IMR-90 (cell line): ENCODE data around the gene KLHL25. TPM values are rescaled to one million over a fixed set of nuclear protein-coding genes. Genes with fewer than 3 reads are reported as not detected.

Experiments used
- ATAC-seq: fragments of 200-7000 bp; cut with Tn5 transposase; 2 replicates; pipeline ENCODE4 v1.9.1; 2020; ENCODE audit warnings: low read depth, mild to moderate bottlenecking, moderate library complexity
- BruUV-seq: library from RNA; stranded (reverse); fragments of 400-500 nt; replicated peaks from 2 replicates; lab custom pipeline; 2021; lab: Mats Ljungman, UMichigan
- CTCF ChIA-PET: fragments of 300-600 bp; formaldehyde crosslinking; extraction: SDS; loops from one replicate; lab custom pipeline; 2021; ENCODE audit warnings: antibody characterized with exemption; lab: Yijun Ruan, JAX
- POLR2A ChIA-PET: fragments of 300-600 bp; sonication (Branson Sonifier 250); formaldehyde crosslinking; loops from one replicate; lab custom pipeline; 2022; ENCODE audit warnings: antibody characterized with exemption; ENCODE audit not compliant: unreplicated experiment; lab: Charles Lee
- DNase-seq: peaks from one replicate; pipeline ENCODE4 v3.0.0; 2013
- H2AFZ ChIP-seq: replicated peaks from 2 replicates; pipeline ENCODE3; 2013; ENCODE audit warnings: low read length, mild to moderate bottlenecking; ENCODE audit not compliant: poor library complexity
- H2AK5ac ChIP-seq: 2 replicates; pipeline ENCODE4 v1.6.1; 2013; ENCODE audit warnings: low read depth, low read length, inconsistent platforms
- H2AK9ac ChIP-seq: replicated peaks from 2 replicates; pipeline ENCODE3; 2013; ENCODE audit warnings: mild to moderate bottlenecking, low read depth, low read length, moderate library complexity; ENCODE audit not compliant: poor library complexity
- H2BK120ac ChIP-seq: 2 replicates; pipeline ENCODE4 v1.6.1; 2013; ENCODE audit warnings: low read depth, low read length, inconsistent platforms
- H2BK15ac ChIP-seq: 3 replicates; pipeline ENCODE4 v1.6.1; 2013; ENCODE audit warnings: low read depth, low read length, inconsistent platforms
- H2BK20ac ChIP-seq: 2 replicates; pipeline ENCODE4 v1.6.1; 2013; ENCODE audit warnings: low read depth, mild to moderate bottlenecking, inconsistent platforms, low read length, moderate library complexity
- H2BK5ac ChIP-seq: 2 replicates; pipeline ENCODE4 v1.6.1; 2013; ENCODE audit warnings: mild to moderate bottlenecking, low read depth, low read length, inconsistent platforms; ENCODE audit not compliant: poor library complexity, severe bottlenecking
- H3K14ac ChIP-seq: replicated peaks from 2 replicates; pipeline ENCODE4 v1.6.1; 2013; ENCODE audit warnings: low read depth, low read length, inconsistent platforms
- H3K18ac ChIP-seq: 2 replicates; pipeline ENCODE4 v1.6.1; 2013; ENCODE audit warnings: low read depth, low read length, control low read depth
- H3K23ac ChIP-seq: 2 replicates; pipeline ENCODE4 v1.6.1; 2013; ENCODE audit warnings: low read depth, low read length, inconsistent platforms
- H3K27ac ChIP-seq: 2 replicates; pipeline ENCODE4 v1.5.1; 2013; ENCODE audit warnings: mild to moderate bottlenecking, control low read depth, low read length; ENCODE audit not compliant: insufficient read depth
- H3K27me3 ChIP-seq: 2 replicates; pipeline ENCODE4 v1.6.1; 2013; ENCODE audit warnings: low read length; ENCODE audit not compliant: control insufficient read depth, insufficient read depth
- H3K36me3 ChIP-seq: 2 replicates; pipeline ENCODE4 v1.6.1; 2013; ENCODE audit warnings: low read length, mixed read lengths; ENCODE audit not compliant: control insufficient read depth, insufficient read depth
- H3K4ac ChIP-seq: 2 replicates; pipeline ENCODE4 v1.6.1; 2013; ENCODE audit warnings: low read depth, low read length, inconsistent platforms
- H3K4me1 ChIP-seq: 2 replicates; pipeline ENCODE4 v1.6.1; 2013; ENCODE audit warnings: low read length, mixed read lengths; ENCODE audit not compliant: control insufficient read depth, insufficient read depth
- H3K4me2 ChIP-seq: 2 replicates; pipeline ENCODE4 v1.6.1; 2013; ENCODE audit warnings: low read depth, mild to moderate bottlenecking, control low read depth, low read length, moderate library complexity
- H3K4me3 ChIP-seq: 2 replicates; pipeline ENCODE4 v1.5.1; 2013; ENCODE audit warnings: low read depth, mild to moderate bottlenecking, control low read depth, low read length, moderate library complexity; ENCODE audit not compliant: insufficient read depth
- H3K56ac ChIP-seq: 2 replicates; pipeline ENCODE4 v1.6.1; 2013; ENCODE audit warnings: low read length, inconsistent platforms; ENCODE audit not compliant: insufficient read depth; ENCODE audit errors: extremely low read depth
- H3K79me1 ChIP-seq, 2 experiments: 2 replicates each; pipeline ENCODE4 v1.6.1; 2013; ENCODE audit warnings: low read length in 2 of 2, inconsistent platforms in 1 of 2, low read depth in 1 of 2
- H3K9ac ChIP-seq: 2 replicates; pipeline ENCODE4 v1.6.1; 2013; ENCODE audit warnings: low read depth, low read length, control low read depth
- H3K9me1 ChIP-seq: 2 replicates; pipeline ENCODE4 v1.6.1; 2013; ENCODE audit warnings: low read length, inconsistent platforms; ENCODE audit not compliant: insufficient read depth
- H3K9me3 ChIP-seq: 2 replicates; pipeline ENCODE4 v1.6.1; 2013; ENCODE audit warnings: low read length; ENCODE audit not compliant: control insufficient read depth, insufficient read depth
- H4K20me1 ChIP-seq: 2 replicates; pipeline ENCODE4 v1.6.1; 2013; ENCODE audit warnings: low read length, inconsistent platforms; ENCODE audit not compliant: insufficient read depth
- H4K5ac ChIP-seq: 2 replicates; pipeline ENCODE4 v1.6.1; 2013; ENCODE audit warnings: mild to moderate bottlenecking, low read depth, low read length, control low read depth
- H4K8ac ChIP-seq, 2 experiments: 2 replicates each; pipeline ENCODE4 v1.6.1; 2013; ENCODE audit warnings: low read depth in 2 of 2, low read length in 2 of 2, control low read depth in 1 of 2, inconsistent platforms in 1 of 2
- H4K91ac ChIP-seq: 2 replicates; pipeline ENCODE4 v1.6.1; 2013; ENCODE audit warnings: low read depth, low read length, inconsistent platforms; ENCODE audit not compliant: insufficient read depth
- BHLHE40 ChIP-seq: fragments of 150-350 bp; IDR thresholded peaks from 2 replicates; pipeline ENCODE4 v1.6.1; 2016; ENCODE audit warnings: mild to moderate bottlenecking, low read depth, low read length
- ELK1 ChIP-seq: fragments of 150-350 bp; IDR thresholded peaks from 2 replicates; pipeline ENCODE4 v1.6.1; 2016; ENCODE audit warnings: low read depth, mild to moderate bottlenecking, low read length, moderate library complexity, borderline replicate concordance
- MAZ ChIP-seq: IDR thresholded peaks from 2 replicates; pipeline ENCODE4 v1.6.1; 2012; ENCODE audit warnings: low read depth, mild to moderate bottlenecking, low read length, improper control_type of control experiment, moderate library complexity, borderline replicate concordance
- MXI1 ChIP-seq: IDR thresholded peaks from 2 replicates; pipeline ENCODE4 v1.6.1; 2012; ENCODE audit warnings: low read depth, mild to moderate bottlenecking, low read length, moderate library complexity, borderline replicate concordance
- NFE2L2 ChIP-seq: fragments of 150-350 bp; IDR thresholded peaks from 2 replicates; pipeline ENCODE4 v1.6.1; 2016; ENCODE audit warnings: low read depth, mild to moderate bottlenecking, low read length
- RCOR1 ChIP-seq: IDR thresholded peaks from 2 replicates; pipeline ENCODE4 v1.6.1; 2012; ENCODE audit warnings: mild to moderate bottlenecking, low read length, improper control_type of control experiment; ENCODE audit not compliant: insufficient replicate concordance
- SMC3 ChIP-seq: fragments of 150-350 bp; IDR thresholded peaks from 2 replicates; pipeline ENCODE4 v1.6.1; 2016; ENCODE audit warnings: low read depth, mild to moderate bottlenecking, antibody characterized with exemption, low read length, moderate library complexity
- WGBS, 2 experiments: methylation state at CpG; one replicate each; pipeline versions ENCODE4 v1.1.5 to v1.1.7; 2013; ENCODE audit warnings: missing lambda C conversion rate in 2 of 2; ENCODE audit not compliant: insufficient read length in 1 of 2; ENCODE audit errors: extremely low coverage in 2 of 2; 5-methylcytosine and 5-hydroxymethylcytosine counted together
- dilution Hi-C: fragments of 300-500 bp; cut with HindIII; formaldehyde crosslinking; loops from one replicate; pipeline ENCODE4 v1.14.3; 2018; ENCODE audit warnings: low sequenced_read_pairs; ENCODE audit not compliant: unreplicated experiment
- in situ Hi-C: fragments of 300-500 bp; cut with MboI; formaldehyde crosslinking; loops from 3 replicates; pipeline ENCODE4 v1.14.3; 2019; ENCODE audit warnings: low sequenced_read_pairs, inconsistent platforms, mixed read lengths
- intact Hi-C: fragments of 100-400 bp; cut with micrococcal nuclease; formaldehyde crosslinking; loops from 2 replicates; pipeline ENCODE4 v1.10.0; 2022
- polyA plus RNA-seq, 3 experiments: library from polyadenylated mRNA; depleted of rRNA; stranded (reverse); fragments of >200 nt; gene quantifications; 2 replicates each; pipeline ENCODE4 v1.2.3, GENCODE V29; 2012; ENCODE audit warnings: low replicate concordance in 1 of 3
- total RNA-seq: library from RNA; depleted of rRNA; stranded (reverse); fragments of >200 nt; gene quantifications from 2 replicates; pipeline ENCODE4 v1.2.3, GENCODE V29; 2012

The KLHL25 gene
- total and polyA plus RNA-seq, 2 of the 4 experiments (the other 2 are of a cell fraction), result 2.7 to 5.6 TPM

- CTCF ChIA-PET, result no interaction called here
- H3K4me1 ChIP-seq, result peaks cover 10% of the 10 kb centered on the region; the same call in 1 of the 2 replicates
- DNase-seq (no peak), ATAC-seq (no peak)
- H2BK15ac ChIP-seq, result no peak overlapping the region
- no peak overlapping the region for H3K27ac ChIP-seq
- H4K5ac ChIP-seq, result no peak overlapping the region
- no peak overlapping the region for H3K4me2 ChIP-seq
- 100% methylated on average over 2 of the region's 9 CpGs; no CpG with 5 or more reads in 1 of the 2 experiments for WGBS, 2 experiments
- no peaks in the 10 kb centered on the region for H3K9me3 ChIP-seq
- no peak overlapping the region for H2AK9ac ChIP-seq
- in situ Hi-C loops, result no loop called here
- H4K8ac ChIP-seq, result no peak overlapping the region
- H3K4me3 ChIP-seq, result no peak overlapping the region
- H3K4ac ChIP-seq, result no peak overlapping the region
- peaks cover 22% of the 10 kb centered on the region for H3K9me1 ChIP-seq
- H3K23ac ChIP-seq, result no peak overlapping the region
- H4K91ac ChIP-seq, result no peak overlapping the region
- H2BK120ac ChIP-seq, result no peak overlapping the region
- dilution Hi-C loops, result no loop called here
- H4K20me1 ChIP-seq, result peaks cover 33% of the 10 kb centered on the region
- H3K9ac ChIP-seq, result no peak overlapping the region
- intact Hi-C loops, result no loop called here
- TF ChIP-seq SMC3 (no peak), BHLHE40 (no peak), NFE2L2 (no peak), ELK1 (no peak), MAZ (no peak), RCOR1 (no peak), MXI1 (no peak)
- no peak overlapping the region for H2AK5ac ChIP-seq
- POLR2A ChIA-PET, result no interaction called here
- H2BK5ac ChIP-seq, result no peak overlapping the region
- BruUV-seq, result no TSS peak
- no peak overlapping the region for H3K14ac ChIP-seq
- no peak overlapping the region for H2AFZ ChIP-seq
- peaks cover 4% of the 10 kb centered on the region; the same call in 1 of the 2 replicates for H3K36me3 ChIP-seq
- peaks cover 24 to 64% of the 10 kb centered on the region in 2 experiments; a peak in 3 of 4 replicates for H3K79me1 ChIP-seq
- no peak overlapping the region for H2BK20ac ChIP-seq
- H3K56ac ChIP-seq, result no peak overlapping the region
- H3K18ac ChIP-seq, result no peak overlapping the region
- H3K27me3 ChIP-seq, result no peaks in the 10 kb centered on the region
These were observed 22.1 kb downstream of the KLHL25 start for GRCh38 chr15:85772668-85773067.
